Keratinocyte (primary cell): Measurements from ENCODE around the gene PIAS1. TPM values are rescaled to one million over a fixed set of nuclear protein-coding genes. Genes with fewer than 3 reads are reported as not detected.

Source experiments
- DNase-seq: peaks from one replicate; pipeline ENCODE4 v3.0.0-alpha.2; 2011; ENCODE audit warnings: low read depth, missing footprints, low spot score
- FAIRE-seq: peaks from 2 replicates; lab custom pipeline; 2011; peaks lifted over from hg19 to GRCh38; lab: Jason Lieb, UNC
- H2AFZ ChIP-seq: 2 replicates; pipeline ENCODE4 v1.6.0; 2012; ENCODE audit warnings: low read length, control low read depth, inconsistent platforms; ENCODE audit not compliant: control insufficient read depth
- H3K27ac ChIP-seq: 2 replicates; pipeline ENCODE4 v1.5.1; 2011; ENCODE audit warnings: low read length; ENCODE audit not compliant: control insufficient read depth, insufficient read depth
- H3K27me3 ChIP-seq: 3 replicates; pipeline ENCODE4 v1.6.0; 2011; ENCODE audit warnings: low read length; ENCODE audit not compliant: control insufficient read depth, insufficient read depth; ENCODE audit errors: extremely low read depth
- H3K36me3 ChIP-seq, 2 experiments: 2 replicates in 1 of 2; 3 replicates in 1 of 2; pipeline ENCODE4 v1.5.1; 2011; ENCODE audit warnings: low read length in 2 of 2, mild to moderate bottlenecking in 1 of 2; ENCODE audit not compliant: control insufficient read depth in 2 of 2, insufficient read depth in 2 of 2; ENCODE audit errors: extremely low read depth in 1 of 2
- H3K4me1 ChIP-seq: 3 replicates; pipeline ENCODE4 v1.5.1; 2011; ENCODE audit warnings: low read length; ENCODE audit not compliant: control insufficient read depth, insufficient read depth; ENCODE audit errors: extremely low read depth
- H3K4me2 ChIP-seq: 3 replicates; pipeline ENCODE4 v1.6.0; 2011; ENCODE audit warnings: low read depth, low read length; ENCODE audit not compliant: control insufficient read depth, insufficient read depth; ENCODE audit errors: extremely low read depth
- H3K4me3 ChIP-seq, 3 experiments: fragments of 200-600 bp in 1 of 3; sonication (generic) in 1 of 3; 2 replicates in 2 of 3; 3 replicates in 1 of 3; pipeline ENCODE4 v1.5.1; 2011 to 2016; ENCODE audit warnings: low read length in 3 of 3, mild to moderate bottlenecking in 3 of 3, control low read depth in 2 of 3, inconsistent platforms in 1 of 3, low read depth in 1 of 3, mixed read lengths in 1 of 3, mixed run types in 1 of 3, moderate library complexity in 1 of 3; ENCODE audit not compliant: control insufficient read depth in 2 of 3, insufficient read depth in 2 of 3; ENCODE audit errors: extremely low read depth in 1 of 3
- H3K79me2 ChIP-seq: 2 replicates; pipeline ENCODE4 v1.6.0; 2012; ENCODE audit warnings: low read length; ENCODE audit not compliant: control insufficient read depth, insufficient read depth
- H3K9ac ChIP-seq: 3 replicates; pipeline ENCODE4 v1.6.0; 2011; ENCODE audit warnings: low read length; ENCODE audit not compliant: control insufficient read depth, insufficient read depth; ENCODE audit errors: extremely low read depth
- H3K9me1 ChIP-seq: 3 replicates; pipeline ENCODE4 v1.6.0; 2011; ENCODE audit warnings: low read length; ENCODE audit not compliant: control insufficient read depth, insufficient read depth; ENCODE audit errors: extremely low read depth
- H3K9me3 ChIP-seq: 2 replicates; pipeline ENCODE4 v1.5.1; 2012; ENCODE audit warnings: low read depth, low read length; ENCODE audit not compliant: control insufficient read depth
- H4K20me1 ChIP-seq: 3 replicates; pipeline ENCODE4 v1.6.0; 2011; ENCODE audit warnings: low read length; ENCODE audit not compliant: control insufficient read depth, insufficient read depth; ENCODE audit errors: extremely low read depth
- CTCF ChIP-seq, 3 experiments: IDR thresholded peaks in 1 of 3; conservative IDR thresholded peaks in 1 of 3; optimal IDR thresholded peaks in 1 of 3; 2 replicates in 2 of 3; 3 replicates in 1 of 3; pipeline versions ENCODE3 to v1.5.1; 2011; ENCODE audit warnings: low read length in 3 of 3, mild to moderate bottlenecking in 3 of 3, moderate library complexity in 2 of 3, control low read depth in 1 of 3, inconsistent platforms in 1 of 3; ENCODE audit not compliant: insufficient read depth in 2 of 3; ENCODE audit errors: extremely low read depth in 1 of 3
- EZH2 ChIP-seq: IDR thresholded peaks from one replicate; pipeline ENCODE4 v1.6.1; 2012; ENCODE audit warnings: inconsistent platforms, mild to moderate bottlenecking, low read length, moderate library complexity
- dilution Hi-C: fragments of 300-500 bp; cut with MboI; formaldehyde crosslinking; loops from one replicate; pipeline ENCODE4 v1.7.0; 2020; ENCODE audit warnings: low sequenced_read_pairs; ENCODE audit not compliant: extremely low pct_ligation_motif_present
- polyA plus RNA-seq, 5 experiments: library from polyadenylated mRNA; depleted of rRNA in 3 of 5; stranded (reverse) in 3 of 5; stranded (forward) in 1 of 5; unstranded in 1 of 5; fragments of >200 nt; gene quantifications; 1 replicate in 1 of 5; 2 replicates in 3 of 5; 3 replicates in 1 of 5; pipeline versions ENCODE4 v1.2.1 to v1.2.3, GENCODE V29; 2011 to 2012; ENCODE audit warnings: missing spikeins in 2 of 5, low read depth in 1 of 5, low replicate concordance in 1 of 5

PIAS1 gene
- polyA plus RNA-seq, 1 donor (not counting 4 experiments of a cell fraction or from before 2014, with no cell fraction given), result 58.2 TPM

DNA sequence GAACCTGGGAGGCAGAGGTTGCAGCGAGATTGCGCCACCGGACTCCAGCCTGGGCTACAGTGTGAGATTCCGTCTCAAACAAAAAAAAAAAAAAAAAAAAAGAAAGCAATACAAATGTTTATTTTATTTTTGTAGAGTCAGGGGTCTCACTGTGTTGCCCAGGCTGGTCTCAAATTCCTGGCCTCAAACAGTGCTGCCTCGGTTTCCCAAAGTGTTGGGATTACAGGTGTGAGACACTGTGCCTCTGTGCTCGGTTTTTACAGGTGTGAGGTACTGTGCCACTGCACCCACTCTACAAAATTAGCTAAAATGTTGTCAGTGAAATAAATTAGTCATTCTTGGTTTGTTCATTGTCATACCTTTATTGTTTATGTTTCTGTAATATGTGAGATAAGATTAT, 5.5 kb downstream of the PIAS1 start:
- peaks cover 4% of the 10 kb centered on the region for H4K20me1 ChIP-seq
- dilution Hi-C loops, result no loop called here
- peaks cover 2% of the 10 kb centered on the region for H3K9me1 ChIP-seq
- no peaks in the 10 kb centered on the region for H3K9me3 ChIP-seq
- peaks cover 21% of the 10 kb centered on the region for H3K4me1 ChIP-seq
- no peak overlapping the region for H2AFZ ChIP-seq
- TF ChIP-seq CTCF (optimal IDR thresholded peaks at IDR 0.05 in 1 of 3, IDR thresholded peaks at IDR 0.05 in 1 of 3, conservative IDR thresholded peaks at IDR 0.05 in 1 of 3; ENCODE audit: extremely low read depth in 1 of 3, insufficient read depth in 2 of 3, low read length in 3 of 3) (no peak), EZH2 (no peak)
- no peak for FAIRE-seq
- no peak overlapping the region for H3K4me3 ChIP-seq
- DNase-seq, result no peak
- peaks cover 0 to 2% of the 10 kb centered on the region in 2 experiments for H3K36me3 ChIP-seq
- H3K9ac ChIP-seq, result no peak overlapping the region
- H3K4me2 ChIP-seq, result no peak overlapping the region
- no peaks in the 10 kb centered on the region for H3K27me3 ChIP-seq
- H3K79me2 ChIP-seq, result peaks cover 100% of the 10 kb centered on the region
- no peak overlapping the region for H3K27ac ChIP-seq

DNA sequence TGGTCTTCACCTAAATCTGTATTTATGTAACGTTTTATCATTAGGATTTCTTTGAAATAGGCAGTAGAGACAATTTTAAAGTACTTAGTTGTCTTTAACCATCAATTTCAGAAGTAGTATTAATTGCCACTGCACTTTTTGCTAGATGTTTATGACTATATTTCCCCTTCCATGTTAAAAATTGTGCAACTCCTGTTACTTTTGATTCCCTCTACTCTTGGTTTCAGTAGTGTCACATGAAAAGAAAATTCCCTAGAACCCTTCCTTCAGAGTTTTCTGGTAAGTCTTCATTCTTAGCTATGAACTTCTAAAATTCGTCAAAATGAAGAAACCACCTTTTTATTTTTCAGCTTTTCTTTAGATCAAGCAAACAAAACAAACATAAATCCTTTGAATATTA, 7.1 kb downstream of the PIAS1 start:
- no peak for TF ChIP-seq EZH2
- no peak for TF ChIP-seq CTCF (optimal IDR thresholded peaks at IDR 0.05 in 1 of 3, IDR thresholded peaks at IDR 0.05 in 1 of 3, conservative IDR thresholded peaks at IDR 0.05 in 1 of 3; ENCODE audit: extremely low read depth in 1 of 3, insufficient read depth in 2 of 3, low read length in 3 of 3)
- DNase-seq (no peak), FAIRE-seq (no peak)

More for the DNA sequence above, 7.1 kb downstream of the PIAS1 start:
- H3K27me3 ChIP-seq, result no peaks in the 10 kb centered on the region
- no peak overlapping the region for H2AFZ ChIP-seq
- no peak overlapping the region for H3K4me2 ChIP-seq
- H3K27ac ChIP-seq, result no peak overlapping the region
- no peaks in the 10 kb centered on the region for H3K9me3 ChIP-seq
- H3K4me3 ChIP-seq, result no peak overlapping the region
- peaks cover 0 to 2% of the 10 kb centered on the region in 2 experiments for H3K36me3 ChIP-seq
- H3K79me2 ChIP-seq, result peaks cover 100% of the 10 kb centered on the region
- no peak overlapping the region for H3K9ac ChIP-seq
- peaks cover 2% of the 10 kb centered on the region for H3K9me1 ChIP-seq
- peaks cover 19% of the 10 kb centered on the region for H3K4me1 ChIP-seq
- dilution Hi-C loops, result no loop called here
- H4K20me1 ChIP-seq, result no peaks in the 10 kb centered on the region
